Upper lobe of left lung (tissue), 4 donors: Measurements from ENCODE around the gene ESYT2.

Experiments
- CTCF ChIP-seq, 6 experiments: fragments of 450-650 bp in 4 of 6; fragments of 200-600 bp in 2 of 6; sonication (generic) in 2 of 6; IDR thresholded peaks; one replicate each; pipeline ENCODE4 v1.5.1; 2016 to 2019; ENCODE audit warnings: antibody characterized with exemption in 6 of 6
- POLR2A ChIP-seq, 4 donors: fragments of 450-650 bp; IDR thresholded peaks; one replicate each; pipeline ENCODE4 v1.5.1; 2016 to 2017; ENCODE audit warnings: antibody characterized with exemption in 4 of 4, mild to moderate bottlenecking in 2 of 4
- POLR2AphosphoS5 ChIP-seq, 2 donors: sonication (generic); formaldehyde crosslinking; IDR thresholded peaks; one replicate each; pipeline ENCODE4 v1.5.1; 2017; ENCODE audit warnings: antibody characterized with exemption in 2 of 2

GRCh38 chr7:158743219-158743618 is 86.1 kb downstream of the ESYT2 start:
- TF ChIP-seq POLR2AphosphoS5 (IDR thresholded peaks at IDR 0.05) (no peak), POLR2A (IDR thresholded peaks at IDR 0.05) (no peak), CTCF (IDR thresholded peaks at IDR 0.05) (no peak)
